ENCODE results near the gene STAT2. TPM values are rescaled to one million over a fixed set of nuclear protein-coding genes. Genes with fewer than 3 reads are reported as not detected.

The STAT2 gene
- total and polyA plus RNA-seq, 2 of the 13 experiments (the other 11 are each of a cell fraction or from before 2014, with no cell fraction given) = 43.5 to 84.6 TPM

- Histone ChIP-seq H3K36me3 (replicated peaks in 1 of 2; ENCODE audit: control insufficient read depth in 1 of 2, insufficient read depth in 2 of 2, low read length in 2 of 2) (no peaks in the 10 kb centered on the region), H3K9me3 (ENCODE audit: low read length) (no peaks in the 10 kb centered on the region), H3K27me3 (ENCODE audit: control insufficient read depth in 1 of 2, insufficient read depth in 2 of 2, low read length in 2 of 2) (no peaks in the 10 kb centered on the region), H3K4me1 (ENCODE audit: insufficient read depth, low read length) (peaks cover 26% of the 10 kb centered on the region), H3K4me3 (replicated peaks in 1 of 3; ENCODE audit: insufficient read depth in 1 of 3, low read depth in 2 of 3, low read length in 3 of 3) (no peak overlapping the region), H3K27ac (ENCODE audit: extremely low read length, insufficient read depth, low read length) (no peak overlapping the region), H2AFZ (ENCODE audit: low read length) (no peak overlapping the region), H4K20me1 (ENCODE audit: insufficient read depth, low read length) (no peaks in the 10 kb centered on the region), H3K79me2 (ENCODE audit: insufficient read depth, low read length) (no peaks in the 10 kb centered on the region), H3K4me2 (ENCODE audit: low read depth, low read length) (no peak overlapping the region), H3K9ac (ENCODE audit: insufficient read depth, low read depth, low read length) (no peak overlapping the region)
- FAIRE-seq (no peak), ATAC-seq (no peak), DNase-seq (ENCODE audit: low spot score) (no peak)
- ChIA-PET CTCF (ENCODE audit: low intra/inter-chr PET ratio, low total read pairs) (no interaction called here), POLR2A (interaction anchor here (1.3 kb wide), 1 partner anchor 51 kb away, joined by 3 read pairs; no protein-coding TSS in a partner anchor)
- intact Hi-C loops (cut with micrococcal nuclease; ENCODE audit: unreplicated experiment) (no loop called here), in situ Hi-C loops (cut with HindIII; ENCODE audit: extremely low pct_ligation_motif_present, low pct_unique_long_range_greater_than_20kb) (no loop called here)
- BruUV-seq (replicated peaks) = no TSS peak
- no peak for TF ChIP-seq ZNF800 (CRISPR knock-in tag; IDR thresholded peaks at IDR 0.05)
- no peak for TF ChIP-seq POLR2AphosphoS2 (IDR thresholded peaks at IDR 0.05; ENCODE audit: low read depth, low read length)
- no peak for TF ChIP-seq RERE (CRISPR knock-in tag; IDR thresholded peaks at IDR 0.05; ENCODE audit: low read depth)
- no peak for TF ChIP-seq ZC3H4 (CRISPR knock-in tag; IDR thresholded peaks at IDR 0.05; ENCODE audit: borderline replicate concordance)
- no peak for TF ChIP-seq SRY (CRISPR knock-in tag; IDR thresholded peaks at IDR 0.05)
- TF ChIP-seq SAP130 (CRISPR knock-in tag; IDR thresholded peaks at IDR 0.05; ENCODE audit: low read depth) = no peak
- TF ChIP-seq ZBED4 (CRISPR knock-in tag; IDR thresholded peaks at IDR 0.05; ENCODE audit: borderline replicate concordance) = no peak
- no peak for TF ChIP-seq ZNF431 (CRISPR knock-in tag; IDR thresholded peaks at IDR 0.05; ENCODE audit: borderline replicate concordance, low read depth)
- TF ChIP-seq MYNN (CRISPR knock-in tag; IDR thresholded peaks at IDR 0.05; ENCODE audit: low read depth) = no peak
- WGBS (ENCODE audit: low lambda C conversion rate) = 88% methylated on average over 2 of the region's 2 CpGs
These were observed 32.4 kb upstream of the STAT2 start for GRCh38 chr12:56392331-56392730.
